AG04449 (cell line): ENCODE measurements around the gene REC8.

ENCODE experiments used
- CTCF ChIA-PET: fragments of 350-600 bp; formaldehyde crosslinking; extraction: SDS; loops from one replicate; lab custom pipeline; 2021; ENCODE audit warnings: antibody characterized with exemption; lab: Yijun Ruan, JAX
- POLR2A ChIA-PET: fragments of 400-600, 350-600 bp; formaldehyde crosslinking; extraction: SDS; loops from one replicate; lab custom pipeline; 2020; ENCODE audit warnings: antibody characterized with exemption, inconsistent platforms; lab: Yijun Ruan, JAX
- DNase-seq: peaks from one replicate; pipeline ENCODE4 v3.0.0-alpha.2; 2010; ENCODE audit warnings: low read depth, low spot score
- H3K4me3 ChIP-seq: 2 replicates; pipeline ENCODE4 v1.5.1; 2011; ENCODE audit warnings: low read depth, mild to moderate bottlenecking, control low read depth, low read length
- TF ChIP-seq, protein P1 (sequence below): IDR thresholded peaks from one replicate; pipeline ENCODE4 v1.5.1; 2011; ENCODE audit warnings: mild to moderate bottlenecking, moderate library complexity, low read length, control low read depth, inconsistent platforms; ENCODE audit not compliant: insufficient read depth; ENCODE audit errors: missing control alignments

Gene REC8

DNA sequence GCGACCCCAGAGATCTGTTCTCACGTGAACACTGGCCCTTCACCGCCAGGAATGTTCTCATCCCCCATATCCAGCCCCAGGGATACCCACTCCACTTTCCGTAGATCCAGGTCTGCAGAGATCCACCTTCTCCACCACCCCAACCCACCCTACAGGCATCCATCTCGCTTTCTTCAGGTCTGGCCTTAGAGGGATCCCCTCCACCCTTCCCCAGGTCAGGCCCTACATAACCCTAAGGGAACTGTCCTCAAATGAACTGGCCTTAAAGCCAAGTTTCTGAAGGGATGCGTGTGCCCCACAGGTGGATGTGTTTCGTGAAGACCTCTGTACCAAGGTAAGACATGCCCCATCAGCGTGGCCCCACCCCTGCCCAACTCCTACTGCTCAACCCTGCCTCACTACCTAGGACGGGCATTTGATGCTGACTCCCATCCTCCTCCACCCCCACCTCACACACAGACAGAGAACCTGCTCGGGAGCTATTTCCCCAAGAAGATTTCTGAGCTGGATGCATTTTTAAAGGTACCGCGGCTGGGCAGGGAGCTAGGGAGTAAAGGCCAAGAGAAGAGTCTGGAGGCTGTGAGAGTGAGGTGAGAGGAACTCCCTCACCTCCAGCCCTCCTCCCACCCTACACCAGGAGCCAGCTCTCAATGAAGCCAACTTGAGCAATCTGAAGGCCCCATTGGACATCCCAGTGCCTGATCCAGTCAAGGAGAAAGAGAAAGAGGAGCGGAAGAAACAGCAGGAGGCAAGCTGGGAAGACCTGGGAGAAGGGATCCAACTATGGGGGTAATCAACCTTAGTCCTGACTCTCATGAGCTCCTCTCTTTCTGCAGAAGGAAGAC is 35.0 kb upstream of the REC8 start:
- ChIA-PET CTCF (interaction anchor here (0.8 to 3.3 kb wide), 7 partner anchors 10 to 171 kb away, joined by 3 to 16 read pairs (median 11); partner anchors contain the start of genes CIDEB, DCAF11, IRF9 and NRL), POLR2A (interaction anchor here (0.8 to 1.7 kb wide), 6 partner anchors 10 to 105 kb away, joined by 3 to 14 read pairs (median 5); partner anchors contain the start of genes DCAF11, NRL, PCK2 and PSME2)
- DNase-seq: no peak
- TF ChIP-seq, protein P1, sequence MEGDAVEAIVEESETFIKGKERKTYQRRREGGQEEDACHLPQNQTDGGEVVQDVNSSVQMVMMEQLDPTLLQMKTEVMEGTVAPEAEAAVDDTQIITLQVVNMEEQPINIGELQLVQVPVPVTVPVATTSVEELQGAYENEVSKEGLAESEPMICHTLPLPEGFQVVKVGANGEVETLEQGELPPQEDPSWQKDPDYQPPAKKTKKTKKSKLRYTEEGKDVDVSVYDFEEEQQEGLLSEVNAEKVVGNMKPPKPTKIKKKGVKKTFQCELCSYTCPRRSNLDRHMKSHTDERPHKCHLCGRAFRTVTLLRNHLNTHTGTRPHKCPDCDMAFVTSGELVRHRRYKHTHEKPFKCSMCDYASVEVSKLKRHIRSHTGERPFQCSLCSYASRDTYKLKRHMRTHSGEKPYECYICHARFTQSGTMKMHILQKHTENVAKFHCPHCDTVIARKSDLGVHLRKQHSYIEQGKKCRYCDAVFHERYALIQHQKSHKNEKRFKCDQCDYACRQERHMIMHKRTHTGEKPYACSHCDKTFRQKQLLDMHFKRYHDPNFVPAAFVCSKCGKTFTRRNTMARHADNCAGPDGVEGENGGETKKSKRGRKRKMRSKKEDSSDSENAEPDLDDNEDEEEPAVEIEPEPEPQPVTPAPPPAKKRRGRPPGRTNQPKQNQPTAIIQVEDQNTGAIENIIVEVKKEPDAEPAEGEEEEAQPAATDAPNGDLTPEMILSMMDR: no peak
- peak overlapping the region; percentile 73 for H3K4me3 ChIP-seq

DNA sequence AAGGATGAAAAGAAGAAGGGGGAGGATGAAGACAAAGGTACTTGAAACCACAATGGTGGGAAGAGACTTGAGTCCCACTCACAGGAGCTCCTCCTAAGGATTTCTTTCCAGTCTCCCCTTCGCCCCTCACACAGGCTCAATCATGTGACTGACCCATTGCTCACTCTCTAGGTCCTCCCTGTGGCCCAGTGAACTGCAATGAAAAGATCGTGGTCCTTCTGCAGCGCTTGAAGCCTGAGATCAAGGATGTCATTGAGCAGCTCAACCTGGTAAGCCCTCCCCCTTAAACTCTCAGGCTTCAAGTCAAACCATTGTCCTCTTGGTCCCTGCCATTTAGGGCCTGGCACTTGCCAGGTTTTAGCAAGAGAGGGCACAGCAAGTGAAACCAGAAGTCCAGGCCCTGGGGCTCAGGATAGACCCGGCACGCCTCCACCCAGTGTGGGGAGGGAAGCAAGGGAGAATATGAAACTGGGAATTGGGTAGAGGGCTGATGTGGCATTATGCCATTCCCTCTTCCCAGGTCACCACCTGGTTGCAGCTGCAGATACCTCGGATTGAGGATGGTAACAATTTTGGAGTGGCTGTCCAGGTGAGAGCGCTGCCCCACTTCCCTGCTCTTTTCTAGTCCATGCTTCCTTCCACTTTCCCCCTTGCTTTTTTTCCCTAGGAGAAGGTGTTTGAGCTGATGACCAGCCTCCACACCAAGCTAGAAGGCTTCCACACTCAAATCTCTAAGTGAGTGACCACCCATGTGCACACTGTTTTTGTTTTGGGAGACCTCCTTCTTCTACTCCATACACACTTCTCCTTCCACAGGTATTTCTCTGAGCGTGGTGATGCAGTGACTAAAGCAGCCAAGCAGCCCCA is 34.1 kb upstream of the REC8 start:
- POLR2A ChIA-PET: interaction anchor here (0.8 to 1.2 kb wide), 4 partner anchors 10 to 44 kb away, joined by 3 to 6 read pairs (median 4); partner anchors contain the start of genes DCAF11, NRL, PCK2 and RNF31
- TF ChIP-seq, protein P1: no peak
- CTCF ChIA-PET: interaction anchor here (0.6 to 3.3 kb wide), 10 partner anchors 9 to 1079 kb away, joined by 3 to 16 read pairs (median 4); partner anchors contain the start of genes DCAF11, IRF9, NRL and PSME2
- DNase-seq: no peak
- H3K4me3 ChIP-seq: no peak overlapping the region; the same call in none of the 2 replicates

DNA sequence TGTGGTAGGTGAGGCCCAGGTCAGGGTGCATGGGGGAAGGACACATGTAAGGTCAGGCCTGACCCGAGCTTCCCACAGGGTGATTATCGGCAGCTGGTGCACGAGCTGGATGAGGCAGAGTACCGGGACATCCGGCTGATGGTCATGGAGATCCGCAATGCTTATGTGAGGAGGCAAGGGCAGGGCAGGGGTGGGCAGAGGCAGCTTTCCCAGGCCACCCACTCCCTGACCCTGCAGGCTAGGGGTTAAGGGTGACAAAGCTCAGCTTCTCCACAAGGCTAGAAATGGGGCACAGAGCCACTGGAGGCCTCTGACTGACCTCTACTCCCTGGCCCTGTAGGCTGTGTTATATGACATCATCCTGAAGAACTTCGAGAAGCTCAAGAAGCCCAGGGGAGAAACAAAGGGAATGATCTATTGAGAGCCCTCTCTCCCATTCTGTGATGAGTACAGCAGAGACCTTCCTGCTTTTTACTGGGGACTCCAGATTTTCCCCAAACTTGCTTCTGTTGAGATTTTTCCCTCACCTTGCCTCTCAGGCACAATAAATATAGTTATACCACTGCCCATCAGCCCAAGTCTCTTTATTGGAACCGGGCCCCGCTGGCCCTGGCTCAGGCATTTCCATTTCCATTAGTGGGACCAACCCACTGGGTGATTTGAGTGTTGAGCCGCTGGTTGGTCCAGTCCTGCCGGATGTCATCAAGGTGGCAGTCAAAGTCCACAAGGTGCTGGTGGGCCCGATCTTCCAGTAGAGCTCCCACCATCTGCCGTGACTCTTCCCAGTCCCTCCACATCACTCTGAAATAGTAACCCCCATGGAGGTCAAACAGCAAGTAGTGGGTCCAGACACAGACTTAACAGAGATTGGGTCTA is 33.2 kb upstream of the REC8 start:
- ChIA-PET CTCF (interaction anchor here (0.6 to 1.6 kb wide), 7 partner anchors 22 to 1079 kb away, joined by 3 to 5 read pairs (median 3); partner anchors contain the start of genes DCAF11, IRF9, NRL and RABGGTA), POLR2A (interaction anchor here (0.8 to 1.2 kb wide), 3 partner anchors 24 to 44 kb away, joined by 3 to 5 read pairs (median 3); partner anchors contain the start of genes DCAF11, NRL and PCK2)
- H3K4me3 ChIP-seq: no peak overlapping the region
- TF ChIP-seq, protein P1: no peak
- DNase-seq: no peak

DNA sequence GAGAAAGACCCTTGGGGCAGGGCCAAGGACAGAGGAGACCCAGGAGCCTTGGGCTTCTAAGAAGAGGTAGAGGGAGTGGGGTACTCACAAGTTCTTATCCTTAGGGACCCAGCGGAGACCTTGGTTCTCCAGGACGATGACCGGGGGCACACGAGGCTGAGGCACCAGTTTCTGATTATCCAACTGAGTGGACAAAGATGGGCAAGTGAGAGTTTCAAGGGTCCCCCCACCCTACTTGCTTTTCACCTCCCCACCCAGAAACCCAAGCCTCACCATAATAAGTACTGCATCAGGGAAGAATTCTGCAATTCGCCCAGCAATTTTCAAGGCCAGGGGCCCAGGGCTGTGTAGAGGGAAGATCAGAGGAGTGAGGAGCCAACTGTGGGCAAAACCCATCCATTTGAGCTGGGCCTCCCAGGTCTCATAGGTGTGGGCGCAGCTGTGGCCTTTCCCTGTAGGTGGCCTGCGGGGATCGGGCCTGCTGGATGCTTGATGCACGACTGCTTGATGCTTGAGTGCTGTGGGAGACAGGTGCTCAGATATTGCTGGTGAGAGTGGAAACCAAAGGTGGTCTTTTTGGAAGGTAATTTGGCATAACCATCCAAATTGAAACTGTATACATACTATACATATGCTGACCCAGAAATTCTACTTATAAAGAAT is 32.5 kb upstream of the REC8 start:
- no peak overlapping the region; the same call in 1 of the 2 replicates for H3K4me3 ChIP-seq
- DNase-seq: no peak
- ChIA-PET POLR2A (interaction anchor here (0.8 kb wide), 1 partner anchor 45 kb away, joined by 3 read pairs; the partner anchor contains the start of gene PCK2), CTCF (interaction anchor here (0.9 to 1.6 kb wide), 5 partner anchors 21 to 158 kb away, joined by 3 to 5 read pairs (median 4); partner anchors contain the start of gene IRF9)
- TF ChIP-seq, protein P1: no peak
